A673 (cell line): ENCODE measurements around the gene VSIR. TPM values are rescaled to one million over a fixed set of nuclear protein-coding genes. Genes with fewer than 3 reads are reported as not detected.

Source experiments
- BruUV-seq: library from RNA; stranded (reverse); fragments of 400-500 nt; replicated peaks from 2 replicates; lab custom pipeline; 2021; lab: Mats Ljungman, UMichigan
- CTCF ChIA-PET: fragments of 300-600 bp; sonication (Branson Sonifier 250); formaldehyde crosslinking; loops from one replicate; lab custom pipeline; 2022; ENCODE audit warnings: antibody characterized with exemption; lab: Charles Lee
- POLR2A ChIA-PET: fragments of 300-600 bp; sonication (Branson Sonifier 250); formaldehyde crosslinking; loops from one replicate; lab custom pipeline; 2022; ENCODE audit warnings: antibody characterized with exemption; ENCODE audit not compliant: low non-redundant PET; lab: Charles Lee
- DNase-seq: peaks from one replicate; pipeline ENCODE4 v3.0.0-alpha.2; 2015; ENCODE audit warnings: low spot score
- H3K27ac ChIP-seq: fragments of 200-600 bp; sonication (generic); 2 replicates; pipeline ENCODE4 v1.5.1; 2016; ENCODE audit warnings: mixed run types, low read depth, mild to moderate bottlenecking, mixed read lengths, antibody characterized with exemption, low read length; ENCODE audit not compliant: poor library complexity, severe bottlenecking
- H3K27me3 ChIP-seq: fragments of 200-600 bp; sonication (generic); replicated peaks from 2 replicates; pipeline ENCODE4 v1.6.1; 2017; ENCODE audit warnings: mixed run types, low read depth, mild to moderate bottlenecking, mixed read lengths, antibody characterized with exemption, low read length; ENCODE audit not compliant: insufficient read depth, poor library complexity
- H3K36me3 ChIP-seq: fragments of 200-600 bp; sonication (generic); 2 replicates; pipeline ENCODE4 v1.6.1; 2016; ENCODE audit warnings: mixed run types, mild to moderate bottlenecking, mixed read lengths, antibody characterized with exemption, low read length; ENCODE audit not compliant: insufficient read depth, poor library complexity, severe bottlenecking
- H3K4me1 ChIP-seq: fragments of 200-600 bp; sonication (generic); 2 replicates; pipeline ENCODE4 v1.6.1; 2017; ENCODE audit warnings: mixed run types, mild to moderate bottlenecking, mixed read lengths, antibody characterized with exemption, low read length; ENCODE audit not compliant: insufficient read depth, poor library complexity, severe bottlenecking
- H3K4me3 ChIP-seq: fragments of 200-600 bp; sonication (generic); 2 replicates; pipeline ENCODE4 v1.5.1; 2016; ENCODE audit warnings: low read depth, mixed run types, mild to moderate bottlenecking, mixed read lengths, low read length; ENCODE audit not compliant: poor library complexity, severe bottlenecking
- H3K9me3 ChIP-seq: fragments of 200-600 bp; sonication (generic); 2 replicates; pipeline ENCODE4 v1.6.1; 2016; ENCODE audit warnings: mixed run types, low read depth, mild to moderate bottlenecking, mixed read lengths, antibody characterized with exemption, low read length; ENCODE audit not compliant: poor library complexity, severe bottlenecking
- CTCF ChIP-seq: fragments of 300-800, 200-600 bp; sonication (generic); conservative IDR thresholded peaks from 2 replicates; pipeline ENCODE4 v1.5.1; 2017; ENCODE audit warnings: low read depth, mild to moderate bottlenecking, antibody characterized with exemption, low read length, moderate library complexity, mixed read lengths
- EZH2 ChIP-seq: fragments of 200-600 bp; sonication (generic); IDR thresholded peaks from 2 replicates; pipeline ENCODE4 v1.6.1; 2017; ENCODE audit warnings: borderline replicate concordance, low read depth, mild to moderate bottlenecking, mixed read lengths, antibody characterized with exemption, low read length; ENCODE audit not compliant: poor library complexity, severe bottlenecking
- intact Hi-C: fragments of 100-400 bp; cut with micrococcal nuclease; formaldehyde crosslinking; loops from one replicate; pipeline ENCODE4 v1.10.0; 2022; ENCODE audit not compliant: unreplicated experiment
- total RNA-seq: library from RNA; stranded (reverse); gene quantifications from 2 replicates; pipeline ENCODE4 v1.2.3, GENCODE V29; 2021

Gene VSIR
- total RNA-seq, 1 experiment from 2014 or later, result not detected

- H3K36me3 ChIP-seq, result peaks cover 34% of the 10 kb centered on the region
- ChIA-PET POLR2A (no interaction called here), CTCF (interaction anchor here (0.6 to 1.2 kb wide), 5 partner anchors 26 to 498 kb away, joined by 3 to 5 read pairs (median 3); no protein-coding TSS in a partner anchor)
- no peak overlapping the region for H3K4me3 ChIP-seq
- H3K27ac ChIP-seq, result no peak overlapping the region
- no TSS peak for BruUV-seq
- peak; percentile 63 for DNase-seq
- H3K4me1 ChIP-seq, result no peaks in the 10 kb centered on the region
- TF ChIP-seq EZH2 (no peak), CTCF (peak; percentile 86)
- no peaks in the 10 kb centered on the region for H3K9me3 ChIP-seq
- H3K27me3 ChIP-seq, result no peaks in the 10 kb centered on the region
- intact Hi-C loops, result loop anchor here (5.0 kb wide), 1 partner anchor 495 kb away; the partner anchor contains the start of gene SLC29A3
Measured at GRCh38 chr10:71812016-71812912, 38.9 kb upstream of the VSIR start.

- Histone ChIP-seq H3K36me3 (peaks cover 25% of the 10 kb centered on the region), H3K4me3 (no peak overlapping the region), H3K27ac (no peak overlapping the region), H3K4me1 (no peaks in the 10 kb centered on the region), H3K9me3 (no peaks in the 10 kb centered on the region), H3K27me3 (no peaks in the 10 kb centered on the region)
- DNase-seq, result no peak
- intact Hi-C loops, result loop anchor here (5.0 kb wide), 1 partner anchor 494 kb away; the partner anchor contains the start of gene SLC29A3
- ChIA-PET POLR2A (interaction anchor here (0.6 kb wide), 1 partner anchor 510 kb away, joined by 3 read pairs; no protein-coding TSS in a partner anchor), CTCF (interaction anchor here (0.6 to 1.0 kb wide), 3 partner anchors 201 to 497 kb away, joined by 3 to 5 read pairs (median 3); no protein-coding TSS in a partner anchor)
- no peak for TF ChIP-seq EZH2
- BruUV-seq, result no TSS peak
Measured at GRCh38 chr10:71811351-71811750, 38.0 kb upstream of the VSIR start.

- Histone ChIP-seq H3K36me3 (peaks cover 15% of the 10 kb centered on the region), H3K4me3 (no peak overlapping the region), H3K9me3 (no peaks in the 10 kb centered on the region), H3K27me3 (no peaks in the 10 kb centered on the region), H3K4me1 (no peaks in the 10 kb centered on the region), H3K27ac (no peak overlapping the region)
- no TSS peak for BruUV-seq
- no peak for DNase-seq
- ChIA-PET POLR2A (no interaction called here), CTCF (no interaction called here)
- TF ChIP-seq EZH2, result no peak
- no peak for TF ChIP-seq CTCF
- intact Hi-C loops, result loop anchor here (5.0 kb wide), 1 partner anchor 493 kb away; the partner anchor contains the start of gene SLC29A3
Measured at GRCh38 chr10:71810048-71810750, 36.9 kb upstream of the VSIR start.
